GM13976 (cell line): ENCODE measurements around the gene ZBTB9.
"Not testable (repeated sequence)": the region's sequence is repeated elsewhere in the genome, so short reads cannot be mapped to it uniquely, and the experiment has no call there.

Experiments
- DNase-seq: peaks from one replicate; pipeline ENCODE4 v3.0.0; 2012; ENCODE audit warnings: low spot score
- in situ Hi-C: fragments of 300-500 bp; cut with MboI; formaldehyde crosslinking; loops from one replicate; pipeline ENCODE4 v1.12.0; 2022; ENCODE audit warnings: low sequenced_read_pairs, mixed read lengths, inconsistent platforms; ENCODE audit not compliant: unreplicated experiment
- TF ChIP-seq, protein P1 (sequence below): IDR thresholded peaks from 2 replicates; pipeline ENCODE4 v1.5.1; 2012; ENCODE audit warnings: borderline replicate concordance, mild to moderate bottlenecking; ENCODE audit not compliant: insufficient read depth; ENCODE audit errors: extremely low read depth, missing control alignments, control extremely low read depth

ZBTB9 gene

DNA sequence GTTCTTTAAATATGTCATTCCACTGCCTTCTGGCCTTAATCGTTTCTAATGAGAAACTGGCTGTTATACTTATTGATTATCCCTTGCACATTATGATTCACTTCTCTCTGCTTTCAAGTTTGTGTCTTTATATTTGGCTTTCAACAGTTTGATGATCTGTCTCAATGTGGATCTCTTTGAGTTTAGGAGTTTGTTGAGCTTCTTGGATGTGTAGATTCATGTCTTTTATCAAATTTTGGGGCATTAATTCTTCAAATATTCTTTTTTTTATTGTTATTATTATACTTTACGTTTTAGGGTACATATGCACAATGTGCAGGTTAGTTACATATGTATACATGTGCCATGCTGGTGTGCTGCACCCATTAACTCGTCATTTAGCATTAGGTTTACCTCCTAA lies 29.3 kb downstream of the ZBTB9 start:
- DNase-seq, result no peak
- TF ChIP-seq, protein P1, sequence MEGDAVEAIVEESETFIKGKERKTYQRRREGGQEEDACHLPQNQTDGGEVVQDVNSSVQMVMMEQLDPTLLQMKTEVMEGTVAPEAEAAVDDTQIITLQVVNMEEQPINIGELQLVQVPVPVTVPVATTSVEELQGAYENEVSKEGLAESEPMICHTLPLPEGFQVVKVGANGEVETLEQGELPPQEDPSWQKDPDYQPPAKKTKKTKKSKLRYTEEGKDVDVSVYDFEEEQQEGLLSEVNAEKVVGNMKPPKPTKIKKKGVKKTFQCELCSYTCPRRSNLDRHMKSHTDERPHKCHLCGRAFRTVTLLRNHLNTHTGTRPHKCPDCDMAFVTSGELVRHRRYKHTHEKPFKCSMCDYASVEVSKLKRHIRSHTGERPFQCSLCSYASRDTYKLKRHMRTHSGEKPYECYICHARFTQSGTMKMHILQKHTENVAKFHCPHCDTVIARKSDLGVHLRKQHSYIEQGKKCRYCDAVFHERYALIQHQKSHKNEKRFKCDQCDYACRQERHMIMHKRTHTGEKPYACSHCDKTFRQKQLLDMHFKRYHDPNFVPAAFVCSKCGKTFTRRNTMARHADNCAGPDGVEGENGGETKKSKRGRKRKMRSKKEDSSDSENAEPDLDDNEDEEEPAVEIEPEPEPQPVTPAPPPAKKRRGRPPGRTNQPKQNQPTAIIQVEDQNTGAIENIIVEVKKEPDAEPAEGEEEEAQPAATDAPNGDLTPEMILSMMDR, result no peak
- in situ Hi-C loops, result no loop called here

DNA sequence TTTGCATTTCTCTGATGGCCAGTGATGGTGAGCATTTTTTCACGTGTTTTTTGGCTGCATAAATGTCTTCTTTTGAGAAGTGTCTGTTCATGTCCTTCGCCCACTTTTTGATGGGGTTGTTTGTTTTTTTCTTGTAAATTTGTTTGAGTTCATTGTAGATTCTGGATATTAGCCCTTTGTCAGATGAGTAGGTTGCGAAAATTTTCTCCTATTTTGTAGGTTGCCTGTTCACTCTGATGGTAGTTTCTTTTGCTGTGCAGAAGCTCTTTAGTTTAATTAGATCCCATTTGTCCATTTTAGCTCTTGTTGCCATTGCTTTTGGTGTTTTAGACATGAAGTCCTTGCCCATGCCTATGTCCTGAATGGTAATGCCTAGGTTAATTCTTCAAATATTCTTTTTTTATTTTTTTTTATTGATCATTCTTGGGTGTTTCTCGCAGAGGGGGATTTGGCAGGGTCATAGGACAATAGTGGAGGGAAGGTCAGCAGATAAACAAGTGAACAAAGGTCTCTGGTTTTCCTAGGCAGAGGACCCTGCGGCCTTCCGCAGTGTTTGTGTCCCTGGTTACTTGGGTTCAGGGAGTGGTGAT lies 30.4 kb downstream of the ZBTB9 start:
- in situ Hi-C loops, DNase-seq: not testable (repeated sequence)

DNA sequence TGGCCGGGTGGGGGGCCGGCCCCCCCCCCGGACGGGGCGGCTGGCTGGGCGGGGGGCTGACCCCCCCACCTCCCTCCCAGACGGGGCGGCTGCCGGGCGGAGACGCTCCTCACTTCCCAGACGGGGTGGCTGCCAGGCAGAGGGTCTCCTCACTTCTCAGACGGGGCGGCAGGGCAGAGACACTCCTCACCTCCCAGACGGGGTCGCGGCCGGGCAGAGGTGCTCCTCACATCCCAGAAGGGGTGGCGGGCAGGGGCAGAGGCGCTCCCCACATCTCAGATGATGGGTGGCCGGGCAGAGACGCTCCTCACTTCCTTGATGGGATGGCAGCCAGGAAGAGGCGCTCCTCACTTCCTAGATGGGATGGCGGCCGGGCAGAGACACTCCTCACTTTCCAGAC lies 31.3 kb downstream of the ZBTB9 start:
- in situ Hi-C loops, DNase-seq: not testable (repeated sequence)

DNA sequence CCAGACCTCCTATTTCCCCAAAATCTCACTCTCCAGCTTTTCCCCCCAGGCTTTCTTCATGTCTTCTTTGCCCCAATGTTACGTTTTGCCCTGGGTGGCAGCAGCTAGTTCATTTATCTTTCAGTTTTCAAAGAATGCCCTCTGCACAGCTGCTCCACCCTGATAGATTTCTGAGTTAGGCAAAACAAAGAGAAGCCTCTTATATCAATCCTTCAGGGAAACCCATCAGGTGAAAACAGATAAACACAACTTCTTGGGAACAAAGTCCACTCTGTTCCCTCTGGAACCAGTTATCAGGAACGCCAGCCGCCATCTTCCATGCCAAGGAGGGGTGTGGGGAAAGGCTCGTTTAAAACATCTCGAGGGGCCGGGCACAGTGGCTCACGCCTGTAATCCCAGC lies 34.0 kb downstream of the ZBTB9 start:
- in situ Hi-C loops, result no loop called here
- no peak for DNase-seq
- TF ChIP-seq, protein P1, result no peak

DNA sequence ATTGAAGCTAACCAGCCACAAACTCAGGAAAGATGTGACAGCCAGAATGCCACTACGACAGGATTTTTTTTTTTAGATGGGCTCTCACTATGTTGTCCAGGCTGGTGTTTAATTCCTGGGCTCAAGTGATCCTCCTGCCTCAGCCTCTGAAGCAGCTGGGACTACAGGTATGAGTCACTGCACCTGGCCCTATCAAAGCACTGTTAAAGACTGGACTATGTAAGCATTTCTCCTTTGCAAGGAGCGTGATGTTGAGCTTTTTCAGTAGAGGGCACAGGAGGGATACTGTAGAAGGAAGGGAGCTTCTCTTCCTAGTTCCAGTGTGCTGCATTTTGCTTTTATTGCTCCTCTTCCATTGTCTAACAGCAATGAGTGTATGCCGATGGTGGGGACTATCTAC lies 35.8 kb downstream of the ZBTB9 start:
- DNase-seq, result no peak
- in situ Hi-C loops, result no loop called here
- TF ChIP-seq, protein P1, result no peak

DNA sequence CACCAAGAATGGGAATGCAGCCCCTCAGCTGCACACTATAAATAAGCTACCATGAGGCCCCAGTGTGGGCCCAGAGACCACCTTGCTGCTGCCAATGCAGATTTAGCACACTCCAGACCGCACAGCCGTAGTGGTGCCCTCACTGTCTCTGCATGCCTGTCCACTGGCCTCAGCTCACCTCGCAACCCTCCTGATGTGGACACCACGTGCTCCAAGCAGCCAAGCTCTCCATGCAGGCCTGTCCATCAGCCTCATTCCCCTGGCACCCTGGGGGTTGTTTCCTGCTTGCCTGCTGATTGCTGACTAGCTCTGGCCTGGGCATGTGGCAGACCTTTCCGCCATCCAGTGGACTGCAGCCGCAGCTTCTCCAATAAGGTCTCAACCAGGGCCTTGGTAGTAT lies 36.2 kb downstream of the ZBTB9 start:
- DNase-seq, result no peak
- TF ChIP-seq, protein P1, result no peak
- in situ Hi-C loops, result no loop called here

DNA sequence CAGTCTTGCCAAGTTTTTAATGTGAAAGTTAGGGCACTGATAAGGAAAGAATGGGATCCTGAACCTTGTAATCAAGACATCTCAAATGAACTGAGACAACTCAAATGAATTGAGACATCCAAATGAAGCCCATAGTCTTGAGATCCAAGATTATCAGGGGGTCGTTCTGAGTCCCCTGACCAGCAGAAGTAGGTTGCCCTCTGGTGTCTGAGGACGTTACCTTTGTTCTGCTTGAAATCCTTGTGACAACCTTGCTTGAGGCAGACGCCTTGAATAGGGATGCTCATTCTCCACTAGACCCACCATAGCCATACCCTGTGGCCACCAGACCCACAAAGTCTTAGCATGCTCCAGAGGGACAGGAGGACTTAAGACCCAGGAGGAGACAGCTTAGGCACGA lies 37.7 kb downstream of the ZBTB9 start:
- TF ChIP-seq, protein P1, result no peak
- in situ Hi-C loops, result no loop called here
- DNase-seq, result no peak

DNA sequence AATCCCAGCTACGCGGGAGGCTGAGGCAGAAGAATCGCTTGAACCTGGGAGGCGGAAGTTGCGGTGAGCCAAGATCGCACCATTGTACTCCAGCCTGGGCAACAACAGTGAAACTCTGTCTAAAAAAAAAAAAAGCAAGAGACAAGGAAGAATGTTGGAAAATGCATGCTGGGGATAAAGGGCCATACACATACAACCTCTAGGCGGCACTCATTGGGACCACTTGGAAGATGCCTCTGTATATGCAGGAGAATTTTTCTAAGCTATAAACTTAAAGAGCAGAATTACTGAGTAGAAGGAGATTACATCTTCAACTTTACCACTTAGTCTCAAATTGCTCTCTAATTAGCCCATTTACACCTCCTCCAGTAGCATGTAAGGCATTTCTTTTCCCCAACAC lies 42.8 kb downstream of the ZBTB9 start:
- no peak for DNase-seq
- in situ Hi-C loops, result no loop called here
- TF ChIP-seq, protein P1, result no peak
